Measurements from ENCODE around the gene EDC3.
"Not testable (repeated sequence)": the region's sequence is repeated elsewhere in the genome, so short reads cannot be mapped to it uniquely, and the experiment has no call there.

The EDC3 gene

GRCh38 chr15:74608786-74609185 is 87.0 kb downstream of the EDC3 start:
- no peak for DNase-seq

GRCh38 chr15:74605795-74606150 is 90.1 kb downstream of the EDC3 start:
- DNase-seq: no peak

- DNase-seq: no peak
Observed at GRCh38 chr15:74604983-74605794, 90.6 kb downstream of the EDC3 start.

GRCh38 chr15:74603789-74604705 is 91.8 kb downstream of the EDC3 start:
- DNase-seq: no peak

- DNase-seq: no peak
Observed at GRCh38 chr15:74603026-74603788, 92.6 kb downstream of the EDC3 start.

- DNase-seq: no peak
Observed at GRCh38 chr15:74599156-74599555, 96.7 kb downstream of the EDC3 start.

GRCh38 chr15:74598126-74598842 is 97.5 kb downstream of the EDC3 start:
- DNase-seq: peak; percentile 85

- DNase-seq: not testable (repeated sequence)
Observed at GRCh38 chr15:74597146-74597705, 98.6 kb downstream of the EDC3 start.

GRCh38 chr15:74596736-74597135 is 99.1 kb downstream of the EDC3 start:
- DNase-seq: not testable (repeated sequence)

- DNase-seq: no peak
Observed at GRCh38 chr15:74595271-74595670, 100.6 kb downstream of the EDC3 start.

- DNase-seq: no peak
Observed at GRCh38 chr15:74594455-74594854, 101.4 kb downstream of the EDC3 start.

GRCh38 chr15:74593122-74593521 is 102.7 kb downstream of the EDC3 start:
- no peak for DNase-seq

- no peak for DNase-seq
Observed at GRCh38 chr15:74592222-74592621, 103.6 kb downstream of the EDC3 start.

GRCh38 chr15:74589826-74590225 is 106.0 kb downstream of the EDC3 start:
- no peak for DNase-seq

- DNase-seq: no peak
Observed at GRCh38 chr15:74585857-74586256, 110.0 kb downstream of the EDC3 start.

- no peak for DNase-seq
Observed at GRCh38 chr15:74585191-74585590, 110.6 kb downstream of the EDC3 start.

- no peak for DNase-seq
Observed at GRCh38 chr15:74584779-74585178, 111.0 kb downstream of the EDC3 start.

GRCh38 chr15:74584204-74584603 is 111.6 kb downstream of the EDC3 start:
- DNase-seq: no peak
